CD14-positive monocyte (primary cell): ENCODE results near the gene TAC3. TPM values are rescaled to one million over a fixed set of nuclear protein-coding genes. Genes with fewer than 3 reads are reported as not detected.

Experiments used
- DNase-seq, 3 donors: peaks; one replicate each; pipeline ENCODE4 v3.0.0-alpha.2; 2011 to 2022
- H2AFZ ChIP-seq: 2 replicates; pipeline ENCODE4 v1.6.0; 2012; ENCODE audit warnings: mild to moderate bottlenecking, low read depth, low read length, inconsistent platforms; ENCODE audit not compliant: insufficient read depth, poor library complexity, severe bottlenecking
- H3K27ac ChIP-seq, 2 donors: 1 replicate in 1 of 2; 2 replicates in 1 of 2; pipeline ENCODE4 v1.5.1; 2012 to 2013; ENCODE audit warnings: low read length in 2 of 2, control low read depth in 1 of 2, inconsistent platforms in 1 of 2, low read depth in 1 of 2, mild to moderate bottlenecking in 1 of 2
- H3K27me3 ChIP-seq, 2 donors: one replicate each; pipeline versions ENCODE4 v1.6.0 to v1.6.1; 2011 to 2013; ENCODE audit warnings: low read length in 2 of 2; ENCODE audit not compliant: control insufficient read depth in 2 of 2, insufficient read depth in 2 of 2
- H3K36me3 ChIP-seq, 2 donors: replicated peaks in 1 of 2; 1 replicate in 1 of 2; 2 replicates in 1 of 2; pipeline versions ENCODE4 v1.5.1 to v1.6.1; 2012 to 2013; ENCODE audit warnings: low read length in 2 of 2, control low read depth in 1 of 2, inconsistent platforms in 1 of 2, mild to moderate bottlenecking in 1 of 2; ENCODE audit not compliant: insufficient read depth in 2 of 2, control insufficient read depth in 1 of 2
- H3K4me1 ChIP-seq, 2 donors: 1 replicate in 1 of 2; 2 replicates in 1 of 2; pipeline versions ENCODE4 v1.5.1 to v1.6.1; 2012 to 2013; ENCODE audit warnings: low read length in 2 of 2, control low read depth in 1 of 2, inconsistent platforms in 1 of 2, mild to moderate bottlenecking in 1 of 2, moderate library complexity in 1 of 2; ENCODE audit not compliant: insufficient read depth in 2 of 2, control insufficient read depth in 1 of 2
- H3K4me2 ChIP-seq: replicated peaks from 2 replicates; pipeline ENCODE3; 2012; ENCODE audit warnings: low read length, moderate library complexity, mild to moderate bottlenecking; ENCODE audit not compliant: poor library complexity, severe bottlenecking; ENCODE audit errors: extremely low read depth
- H3K4me3 ChIP-seq, 3 experiments: fragments of 200-600 bp in 1 of 3; sonication (generic) in 1 of 3; replicated peaks in 1 of 3; 1 replicate in 2 of 3; 2 replicates in 1 of 3; pipeline ENCODE4 v1.5.1; 2011 to 2013; ENCODE audit warnings: low read length in 3 of 3, mild to moderate bottlenecking in 3 of 3, control low read depth in 2 of 3, low read depth in 2 of 3, inconsistent platforms in 1 of 3, moderate library complexity in 1 of 3
- H3K79me2 ChIP-seq: 2 replicates; pipeline ENCODE4 v1.6.0; 2012; ENCODE audit warnings: mild to moderate bottlenecking, control low read depth, inconsistent platforms, low read length, moderate library complexity; ENCODE audit not compliant: insufficient read depth
- H3K9ac ChIP-seq: 2 replicates; pipeline ENCODE4 v1.6.0; 2017; ENCODE audit warnings: low read length, mild to moderate bottlenecking; ENCODE audit not compliant: insufficient read depth, poor library complexity, severe bottlenecking
- H3K9me3 ChIP-seq, 2 donors: replicated peaks in 1 of 2; 1 replicate in 1 of 2; 2 replicates in 1 of 2; pipeline versions ENCODE4 v1.5.1 to v1.6.1; 2012 to 2013; ENCODE audit warnings: low read length in 2 of 2, control low read depth in 1 of 2; ENCODE audit not compliant: control insufficient read depth in 1 of 2, insufficient read depth in 1 of 2
- H4K20me1 ChIP-seq: 2 replicates; pipeline ENCODE4 v1.6.0; 2012; ENCODE audit warnings: mild to moderate bottlenecking, low read length, control low read depth, moderate library complexity; ENCODE audit not compliant: insufficient read depth
- H3K27ac Mint-ChIP-seq, 7 donors: one replicate each; pipeline ENCODE4 v1.8.0; 2020; ENCODE audit warnings: mild to moderate bottlenecking in 7 of 7, mixed read lengths in 7 of 7, moderate library complexity in 6 of 7, inconsistent platforms in 2 of 7
- H3K27me3 Mint-ChIP-seq, 3 donors: one replicate each; pipeline ENCODE4 v1.8.0; 2021 to 2022; ENCODE audit warnings: low read depth in 3 of 3, mild to moderate bottlenecking in 3 of 3, mixed read lengths in 3 of 3, moderate library complexity in 3 of 3, inconsistent platforms in 1 of 3
- H3K36me3 Mint-ChIP-seq, 2 donors: one replicate each; pipeline ENCODE4 v1.8.0; 2020; ENCODE audit warnings: mixed read lengths in 2 of 2, inconsistent platforms in 1 of 2, mild to moderate bottlenecking in 1 of 2
- H3K4me1 Mint-ChIP-seq: one replicate; pipeline ENCODE4 v1.8.0; 2020; ENCODE audit warnings: mild to moderate bottlenecking, mixed read lengths
- H3K4me3 Mint-ChIP-seq, 2 donors: one replicate each; pipeline ENCODE4 v1.8.0; 2020; ENCODE audit warnings: mild to moderate bottlenecking in 2 of 2, mixed read lengths in 2 of 2, moderate library complexity in 1 of 2
- H3K9me3 Mint-ChIP-seq, 7 donors: one replicate each; pipeline ENCODE4 v1.8.0; 2020 to 2022; ENCODE audit warnings: mixed read lengths in 7 of 7, mild to moderate bottlenecking in 6 of 7, moderate library complexity in 6 of 7, inconsistent platforms in 2 of 7
- WGBS: methylation state at CpG from one replicate; pipeline ENCODE4 v1.1.5; 2013; ENCODE audit warnings: missing lambda C conversion rate; ENCODE audit not compliant: insufficient coverage; 5-methylcytosine and 5-hydroxymethylcytosine counted together
- intact Hi-C, 2 donors: fragments of 100-400 bp; cut with micrococcal nuclease; formaldehyde crosslinking; loops; one replicate each; pipeline versions ENCODE4 v1.15.0 to v1.15.1; 2023
- polyA plus RNA-seq, 3 donors: library from polyadenylated mRNA; depleted of rRNA in 1 of 3; unstranded in 2 of 3; stranded (reverse) in 1 of 3; fragments of 300-500 nt in 2 of 3; fragments of >200 nt in 1 of 3; fragmentation: Illumina TruSeq in 2 of 3; gene quantifications; 1 replicate in 2 of 3; 2 replicates in 1 of 3; pipeline ENCODE4 v1.2.3, GENCODE V29; 2012 to 2021
- TF ChIP-seq, protein P1 (sequence below): fragments of 200-600 bp; IDR thresholded peaks from one replicate; pipeline ENCODE4 v1.8.0; 2022; ENCODE audit warnings: antibody characterized with exemption, mild to moderate bottlenecking

Gene TAC3
- polyA plus RNA-seq, 3 donors, result 0.15 TPM; not detected in 2

DNA sequence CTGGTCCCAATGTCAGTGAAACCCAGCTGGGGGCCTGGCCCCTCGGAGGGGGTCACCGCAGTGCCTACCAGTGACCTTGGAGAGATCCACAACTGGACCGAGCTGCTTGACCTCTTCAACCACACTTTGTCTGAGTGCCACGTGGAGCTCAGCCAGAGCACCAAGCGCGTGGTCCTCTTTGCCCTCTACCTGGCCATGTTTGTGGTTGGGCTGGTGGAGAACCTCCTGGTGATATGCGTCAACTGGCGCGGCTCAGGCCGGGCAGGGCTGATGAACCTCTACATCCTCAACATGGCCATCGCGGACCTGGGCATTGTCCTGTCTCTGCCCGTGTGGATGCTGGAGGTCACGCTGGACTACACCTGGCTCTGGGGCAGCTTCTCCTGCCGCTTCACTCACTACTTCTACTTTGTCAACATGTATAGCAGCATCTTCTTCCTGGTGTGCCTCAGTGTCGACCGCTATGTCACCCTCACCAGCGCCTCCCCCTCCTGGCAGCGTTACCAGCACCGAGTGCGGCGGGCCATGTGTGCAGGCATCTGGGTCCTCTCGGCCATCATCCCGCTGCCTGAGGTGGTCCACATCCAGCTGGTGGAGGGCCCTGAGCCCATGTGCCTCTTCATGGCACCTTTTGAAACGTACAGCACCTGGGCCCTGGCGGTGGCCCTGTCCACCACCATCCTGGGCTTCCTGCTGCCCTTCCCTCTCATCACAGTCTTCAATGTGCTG, 21.0 kb downstream of the TAC3 start:
- Histone ChIP-seq H3K36me3 (peaks cover 4 to 24% of the 10 kb centered on the region in 2 donors), H3K27me3 (no peaks in the 10 kb centered on the region), H3K9ac (no peak overlapping the region), H3K79me2 (no peaks in the 10 kb centered on the region), H3K4me1 (peaks cover 14 to 15% of the 10 kb centered on the region in 2 donors), H3K4me2 (no peak overlapping the region), H2AFZ (no peak overlapping the region), H3K4me3 (no peak overlapping the region), H3K27ac (no peak overlapping the region), H3K9me3 (no peaks in the 10 kb centered on the region), H4K20me1 (no peaks in the 10 kb centered on the region)
- no peak overlapping the region for H3K4me3 Mint-ChIP-seq
- no peak for DNase-seq
- intact Hi-C loops, result no loop called here
- no peak overlapping the region for H3K27ac Mint-ChIP-seq
- H3K27me3 Mint-ChIP-seq, result peaks cover 0 to 5% (median 3%) of the 10 kb centered on the region in 3 donors
- no peaks in the 10 kb centered on the region for H3K9me3 Mint-ChIP-seq
- peaks cover 19% of the 10 kb centered on the region for H3K4me1 Mint-ChIP-seq
- H3K36me3 Mint-ChIP-seq, result peaks cover 22 to 33% of the 10 kb centered on the region in 2 donors
- 98% methylated on average over 19 of the region's 26 CpGs for WGBS
- TF ChIP-seq, protein P1, sequence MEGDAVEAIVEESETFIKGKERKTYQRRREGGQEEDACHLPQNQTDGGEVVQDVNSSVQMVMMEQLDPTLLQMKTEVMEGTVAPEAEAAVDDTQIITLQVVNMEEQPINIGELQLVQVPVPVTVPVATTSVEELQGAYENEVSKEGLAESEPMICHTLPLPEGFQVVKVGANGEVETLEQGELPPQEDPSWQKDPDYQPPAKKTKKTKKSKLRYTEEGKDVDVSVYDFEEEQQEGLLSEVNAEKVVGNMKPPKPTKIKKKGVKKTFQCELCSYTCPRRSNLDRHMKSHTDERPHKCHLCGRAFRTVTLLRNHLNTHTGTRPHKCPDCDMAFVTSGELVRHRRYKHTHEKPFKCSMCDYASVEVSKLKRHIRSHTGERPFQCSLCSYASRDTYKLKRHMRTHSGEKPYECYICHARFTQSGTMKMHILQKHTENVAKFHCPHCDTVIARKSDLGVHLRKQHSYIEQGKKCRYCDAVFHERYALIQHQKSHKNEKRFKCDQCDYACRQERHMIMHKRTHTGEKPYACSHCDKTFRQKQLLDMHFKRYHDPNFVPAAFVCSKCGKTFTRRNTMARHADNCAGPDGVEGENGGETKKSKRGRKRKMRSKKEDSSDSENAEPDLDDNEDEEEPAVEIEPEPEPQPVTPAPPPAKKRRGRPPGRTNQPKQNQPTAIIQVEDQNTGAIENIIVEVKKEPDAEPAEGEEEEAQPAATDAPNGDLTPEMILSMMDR, result no peak

GRCh38 chr12:56994231-56994746, 22.0 kb downstream of the TAC3 start:
- H3K4me1 Mint-ChIP-seq, result peaks cover 20% of the 10 kb centered on the region
- intact Hi-C loops, result no loop called here
- Histone ChIP-seq H3K4me2 (no peak overlapping the region), H3K9me3 (no peaks in the 10 kb centered on the region), H3K27me3 (no peaks in the 10 kb centered on the region), H3K4me1 (peaks cover 14 to 15% of the 10 kb centered on the region in 2 donors), H2AFZ (no peak overlapping the region), H3K79me2 (no peaks in the 10 kb centered on the region), H3K9ac (no peak overlapping the region), H3K4me3 (no peak overlapping the region), H3K36me3 (peaks cover 0 to 13% of the 10 kb centered on the region in 2 donors), H4K20me1 (no peaks in the 10 kb centered on the region), H3K27ac (no peak overlapping the region)
- no peaks in the 10 kb centered on the region for H3K9me3 Mint-ChIP-seq
- no peak overlapping the region for H3K27ac Mint-ChIP-seq
- peaks cover 15 to 23% of the 10 kb centered on the region in 2 donors for H3K36me3 Mint-ChIP-seq
- H3K27me3 Mint-ChIP-seq, result peaks cover 0 to 7% (median 3%) of the 10 kb centered on the region in 3 donors
- no peak overlapping the region for H3K4me3 Mint-ChIP-seq
- TF ChIP-seq, protein P1, result no peak
- 95% methylated on average over 3 of the region's 10 CpGs for WGBS
- DNase-seq, result no peak
